ENCODE results near the gene C20orf204. TPM values are rescaled to one million over a fixed set of nuclear protein-coding genes. Genes with fewer than 3 reads are reported as not detected.

C20orf204 gene
- total and polyA plus RNA-seq, 2 of the 4 experiments (the other 2 are of a cell fraction): 0.09 to 0.18 TPM

DNA sequence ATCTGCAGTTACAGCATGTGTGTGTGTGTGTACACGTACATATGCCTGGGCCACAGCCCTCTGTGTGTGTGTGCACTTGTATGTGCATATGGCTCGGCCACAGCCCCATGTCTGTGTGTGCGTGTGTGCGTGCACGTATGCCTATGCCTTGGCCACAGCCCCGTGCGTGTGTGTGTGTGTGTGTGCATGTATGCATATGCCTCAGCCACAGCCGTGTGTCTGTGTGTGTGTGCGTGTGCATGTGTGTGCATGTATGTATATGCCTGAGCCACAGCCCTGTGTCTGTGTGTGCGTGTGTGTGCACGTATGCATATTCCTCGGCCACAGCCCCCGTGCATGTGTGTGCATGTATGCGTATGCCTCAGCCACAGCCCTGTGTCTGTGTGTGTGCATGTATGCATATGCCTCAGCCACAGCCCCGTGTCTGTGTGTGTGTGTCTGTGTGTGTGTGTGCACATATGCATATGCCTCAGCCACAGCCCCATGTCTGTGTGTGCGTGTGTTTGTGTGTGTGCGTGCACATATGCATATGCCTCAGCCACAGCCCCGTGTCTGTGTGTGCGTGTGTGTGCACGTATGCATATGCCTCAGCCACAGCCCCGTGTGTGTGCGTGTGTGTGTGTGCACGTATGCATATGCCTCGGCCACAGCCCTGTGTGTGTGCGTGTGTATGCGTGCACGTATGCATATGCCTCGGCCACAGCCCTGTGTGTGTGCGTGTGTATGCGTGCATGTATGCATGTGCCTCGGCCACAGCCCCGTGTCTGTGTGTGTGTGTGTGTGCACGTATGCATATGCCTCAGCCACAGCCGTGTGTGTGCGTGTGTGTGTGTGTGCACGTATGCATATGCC, 14.6 kb upstream of the C20orf204 start (continued):
- TF ChIP-seq MXI1 (IDR thresholded peaks at IDR 0.05; ENCODE audit: borderline replicate concordance, low read depth, low read length): no peak

DNA sequence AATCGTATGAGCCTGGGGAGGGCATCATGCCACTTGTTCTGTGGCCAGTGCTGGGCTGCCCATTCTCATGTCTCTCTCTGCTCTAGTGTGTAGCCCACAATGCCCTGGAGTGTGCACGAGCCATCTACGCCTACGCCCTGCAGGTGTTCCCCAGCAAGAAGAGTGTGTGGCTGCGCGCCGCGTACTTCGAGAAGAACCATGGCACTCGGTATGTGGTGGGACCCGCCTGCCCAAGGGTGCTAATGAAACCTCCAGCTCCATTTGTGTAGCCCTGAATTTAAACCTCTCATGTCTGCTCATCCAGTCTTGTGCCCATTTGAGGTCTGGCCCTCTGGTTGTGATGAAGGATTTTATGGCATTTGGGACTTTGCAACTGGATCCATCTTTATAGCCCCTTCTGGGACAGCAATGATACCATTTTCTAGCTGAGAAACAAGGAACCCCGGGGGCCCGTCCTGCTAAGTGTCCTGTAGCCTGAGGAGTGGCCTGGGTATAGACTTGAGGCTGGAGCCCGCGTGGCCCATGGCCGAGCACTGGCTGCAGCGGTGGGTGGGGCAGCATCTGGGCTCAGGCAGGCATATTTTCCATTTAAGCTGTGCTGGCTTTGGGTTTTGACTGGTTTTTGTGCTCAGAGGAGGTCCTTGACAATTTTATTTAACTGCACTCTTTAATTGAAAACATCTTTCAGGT, 13.2 kb upstream of the C20orf204 start:
- ATAC-seq (ENCODE audit: low read depth) (no peak), DNase-seq (no peak)
- intact Hi-C loops (cut with micrococcal nuclease) (no loop called here), dilution Hi-C loops (cut with HindIII; ENCODE audit: low sequenced_read_pairs, unreplicated experiment) (no loop called here), in situ Hi-C loops (cut with MboI; ENCODE audit: low sequenced_read_pairs) (no loop called here)
- Histone ChIP-seq H3K4me3 (ENCODE audit: insufficient read depth, low read depth, low read length) (no peak overlapping the region), H3K9me3 (ENCODE audit: control insufficient read depth, insufficient read depth, low read length) (no peaks in the 10 kb centered on the region), H3K14ac (replicated peaks; ENCODE audit: low read depth, low read length) (no peak overlapping the region), H4K8ac (ENCODE audit: low read depth in 2 of 2, low read length in 2 of 2) (no peak overlapping the region), H3K4me1 (ENCODE audit: control insufficient read depth, insufficient read depth, low read length) (no peaks in the 10 kb centered on the region), H3K23ac (ENCODE audit: low read depth, low read length) (no peak overlapping the region), H3K4ac (ENCODE audit: low read depth, low read length) (no peak overlapping the region), H3K27me3 (ENCODE audit: control insufficient read depth, insufficient read depth, low read length) (no peaks in the 10 kb centered on the region), H3K56ac (ENCODE audit: extremely low read depth, insufficient read depth, low read length) (no peak overlapping the region), H3K9me1 (ENCODE audit: insufficient read depth, low read length) (peaks cover 4% of the 10 kb centered on the region; the same call in 1 of the 2 replicates), H3K79me1 (ENCODE audit: low read depth in 1 of 2, low read length in 2 of 2) (peaks cover 12 to 16% of the 10 kb centered on the region in 2 experiments; a peak in 3 of 4 replicates), H2AFZ (replicated peaks; ENCODE audit: low read length, poor library complexity) (no peak overlapping the region), H2BK120ac (ENCODE audit: low read depth, low read length) (no peak overlapping the region), H4K20me1 (ENCODE audit: insufficient read depth, low read length) (peaks cover 16% of the 10 kb centered on the region), H2BK15ac (ENCODE audit: low read depth, low read length) (no peak overlapping the region), H3K4me2 (ENCODE audit: low read depth, low read length) (no peak overlapping the region), H3K27ac (ENCODE audit: insufficient read depth, low read length) (no peak overlapping the region), H3K18ac (ENCODE audit: low read depth, low read length) (no peak overlapping the region), H2AK5ac (ENCODE audit: low read depth, low read length) (no peak overlapping the region), H3K36me3 (ENCODE audit: control insufficient read depth, insufficient read depth, low read length) (peaks cover 70% of the 10 kb centered on the region), H2AK9ac (replicated peaks; ENCODE audit: low read depth, low read length, poor library complexity) (no peak overlapping the region), H2BK20ac (ENCODE audit: low read depth, low read length) (no peak overlapping the region), H4K91ac (ENCODE audit: insufficient read depth, low read depth, low read length) (no peak overlapping the region), H3K9ac (ENCODE audit: low read depth, low read length) (no peak overlapping the region), H2BK5ac (ENCODE audit: low read depth, low read length, poor library complexity, severe bottlenecking) (no peak overlapping the region), H4K5ac (ENCODE audit: low read depth, low read length) (no peak overlapping the region)
- ChIA-PET CTCF (no interaction called here), POLR2A (ENCODE audit: unreplicated experiment) (no interaction called here)
- BruUV-seq (replicated peaks): no TSS peak
- 100% methylated on average over 2 of the region's 17 CpGs; no CpG with 5 or more reads in 1 of the 2 experiments for WGBS, 2 experiments (ENCODE audit: extremely low coverage in 2 of 2, insufficient read length in 1 of 2)
- TF ChIP-seq USF2 (IDR thresholded peaks at IDR 0.05; ENCODE audit: low read depth, low read length) (no peak), SMC3 (IDR thresholded peaks at IDR 0.05; ENCODE audit: low read depth, low read length) (no peak), MAFK (IDR thresholded peaks at IDR 0.05; ENCODE audit: low read depth, low read length) (no peak), FOS (IDR thresholded peaks at IDR 0.05; ENCODE audit: low read depth, low read length) (no peak), BHLHE40 (IDR thresholded peaks at IDR 0.05; ENCODE audit: low read depth, low read length) (no peak), CTCF (conservative IDR thresholded peaks at IDR 0.05; ENCODE audit: low read depth, low read length) (no peak), RAD21 (IDR thresholded peaks at IDR 0.05; ENCODE audit: low read length) (no peak), CEBPB (IDR thresholded peaks at IDR 0.05; ENCODE audit: low read depth, low read length) (no peak), NFE2L2 (IDR thresholded peaks at IDR 0.05; ENCODE audit: low read depth, low read length) (no peak), MXI1 (IDR thresholded peaks at IDR 0.05; ENCODE audit: borderline replicate concordance, low read depth, low read length) (no peak)
- TF ChIP-seq, protein P1, sequence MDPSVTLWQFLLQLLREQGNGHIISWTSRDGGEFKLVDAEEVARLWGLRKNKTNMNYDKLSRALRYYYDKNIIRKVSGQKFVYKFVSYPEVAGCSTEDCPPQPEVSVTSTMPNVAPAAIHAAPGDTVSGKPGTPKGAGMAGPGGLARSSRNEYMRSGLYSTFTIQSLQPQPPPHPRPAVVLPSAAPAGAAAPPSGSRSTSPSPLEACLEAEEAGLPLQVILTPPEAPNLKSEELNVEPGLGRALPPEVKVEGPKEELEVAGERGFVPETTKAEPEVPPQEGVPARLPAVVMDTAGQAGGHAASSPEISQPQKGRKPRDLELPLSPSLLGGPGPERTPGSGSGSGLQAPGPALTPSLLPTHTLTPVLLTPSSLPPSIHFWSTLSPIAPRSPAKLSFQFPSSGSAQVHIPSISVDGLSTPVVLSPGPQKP (IDR thresholded peaks at IDR 0.05; ENCODE audit: borderline replicate concordance, low read depth, low read length): no peak

Measured in IMR-90 (cell line).